Suppressor macrophage treated with lipopolysaccharide for 4 hours (primary cell): ENCODE measurements around the gene NKG7.
"Not testable (repeated sequence)": the region's sequence is repeated elsewhere in the genome, so short reads cannot be mapped to it uniquely, and the experiment has no call there.

ENCODE experiments used
- DNase-seq: peaks from one replicate; pipeline ENCODE4 v3.0.0-alpha.2; 2020

The NKG7 gene

DNA sequence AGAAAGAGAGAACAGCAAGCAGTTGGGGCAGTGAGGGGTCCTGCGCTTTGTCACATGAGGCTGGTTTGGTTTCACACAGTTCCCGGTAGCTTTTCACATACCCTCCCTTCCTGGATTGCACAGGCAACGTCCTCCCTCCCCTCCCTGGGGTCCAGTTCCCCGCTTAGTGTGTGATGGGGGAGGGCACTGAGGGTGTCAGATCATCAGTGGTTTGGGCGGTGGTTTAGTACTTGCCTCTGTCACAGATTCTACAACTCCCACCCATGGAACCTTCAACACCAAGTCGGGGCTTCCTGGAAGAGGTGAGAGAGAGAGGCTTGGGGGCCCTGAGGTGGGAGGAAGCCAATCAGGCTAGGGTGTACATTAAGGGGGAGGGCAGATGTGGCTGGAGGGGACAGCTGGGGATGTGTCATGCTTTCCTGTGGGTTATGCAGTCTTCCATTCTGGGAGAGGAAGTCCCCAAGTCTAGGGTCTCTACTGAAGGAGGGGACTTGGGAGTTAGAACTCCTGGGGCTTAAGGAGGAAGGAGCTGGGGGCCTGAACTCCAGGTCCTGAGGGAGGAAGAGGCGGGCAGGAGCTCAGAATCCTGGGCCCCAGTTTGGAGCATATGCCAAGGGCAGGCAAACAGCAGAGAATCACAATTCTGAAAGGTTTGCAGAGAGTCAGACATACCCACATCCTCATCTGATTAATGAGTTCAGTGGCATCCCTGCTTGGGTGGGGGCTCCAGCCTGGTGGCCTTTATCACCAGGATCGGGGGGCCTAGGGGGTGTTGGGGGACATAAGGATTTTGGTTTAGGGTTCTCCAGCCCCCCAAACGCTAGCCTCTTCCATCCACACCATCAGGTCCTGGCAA lies at the start of gene NKG7:
TSS of gene NKG7 (minus strand) at position 6 of the 856 bp plus-strand sequence. CDS start 119 bp downstream, outside the sequence.
- DNase-seq = peak; percentile 22

- DNase-seq = peak; percentile 96
Observed at GRCh38 chr19:51422053-51422448, 49.6 kb upstream of the NKG7 start.

DNA sequence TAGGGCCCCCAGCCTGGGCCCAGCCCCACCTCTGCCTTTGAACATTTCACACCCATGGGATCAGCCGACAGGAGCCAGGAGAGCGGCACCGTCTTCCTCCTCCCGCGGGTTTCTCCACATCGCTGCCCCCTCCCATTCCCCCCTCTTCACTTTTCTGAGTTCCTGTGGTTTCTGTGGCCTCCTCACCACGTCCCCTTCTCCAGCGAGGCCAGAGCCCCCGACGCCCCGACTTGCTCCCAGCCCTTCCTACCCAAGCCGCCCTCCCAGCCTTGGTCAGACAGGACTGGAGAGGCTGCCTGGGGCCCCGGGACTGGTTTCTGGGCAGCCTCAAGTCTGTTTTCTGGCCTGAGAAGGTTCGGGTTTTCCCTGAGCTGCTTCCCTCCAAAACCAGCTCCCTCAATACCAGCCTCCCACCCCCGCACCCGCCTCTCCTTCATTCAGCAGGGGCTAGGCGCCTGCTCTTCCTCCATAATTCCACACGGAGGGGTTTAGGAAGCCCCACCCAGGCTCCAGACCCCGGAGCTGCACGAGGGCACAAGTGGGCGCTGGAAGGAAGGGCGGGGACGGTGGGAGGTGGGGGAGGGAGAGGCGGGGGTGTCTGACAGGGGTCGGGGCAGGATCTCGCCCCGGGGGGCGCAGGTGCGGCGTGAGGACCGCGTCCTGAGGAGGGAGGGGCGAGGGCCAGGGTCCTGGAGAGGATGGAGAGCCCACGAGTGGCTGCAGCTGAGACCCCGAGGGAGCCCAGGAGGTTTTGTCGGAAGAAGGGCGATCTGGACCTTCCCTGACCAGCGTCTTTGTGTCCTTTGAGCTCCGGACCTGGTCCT lies 49.0 kb upstream of the NKG7 start:
- DNase-seq = no peak

- not testable (repeated sequence) for DNase-seq
Observed at GRCh38 chr19:51420511-51420910, 48.1 kb upstream of the NKG7 start.

DNA sequence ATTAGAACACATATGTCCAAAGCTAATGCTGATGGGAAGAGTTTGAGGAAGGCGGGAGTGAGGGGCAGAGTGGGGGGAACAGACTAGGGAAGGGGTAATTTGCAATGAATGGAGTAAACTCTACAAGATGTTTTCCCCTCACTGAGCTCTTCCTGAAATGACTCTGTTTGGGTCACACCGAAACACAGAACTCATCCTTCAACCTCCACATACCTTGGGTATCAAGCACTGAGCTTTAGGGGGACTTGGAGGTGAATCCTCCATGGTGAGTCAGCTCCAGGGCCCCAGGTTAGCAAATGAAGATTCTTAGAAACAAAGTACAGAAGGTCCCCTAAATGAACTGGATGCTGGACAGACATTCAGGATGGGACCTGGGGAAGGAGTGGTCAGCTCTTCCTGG lies 46.3 kb upstream of the NKG7 start:
- DNase-seq = no peak

- no peak for DNase-seq
Observed at GRCh38 chr19:51417810-51418157, 45.3 kb upstream of the NKG7 start.

- DNase-seq = peak; percentile 85
Observed at GRCh38 chr19:51417107-51417809, 44.8 kb upstream of the NKG7 start, which contains the start of gene SIGLEC10. TSS of gene SIGLEC10 (minus strand) at chr19:51417642. CDS start at chr19:51417581, 61 bp downstream.

- DNase-seq = not testable (repeated sequence)
Observed at GRCh38 chr19:51416422-51416821, 44.0 kb upstream of the NKG7 start.

DNA sequence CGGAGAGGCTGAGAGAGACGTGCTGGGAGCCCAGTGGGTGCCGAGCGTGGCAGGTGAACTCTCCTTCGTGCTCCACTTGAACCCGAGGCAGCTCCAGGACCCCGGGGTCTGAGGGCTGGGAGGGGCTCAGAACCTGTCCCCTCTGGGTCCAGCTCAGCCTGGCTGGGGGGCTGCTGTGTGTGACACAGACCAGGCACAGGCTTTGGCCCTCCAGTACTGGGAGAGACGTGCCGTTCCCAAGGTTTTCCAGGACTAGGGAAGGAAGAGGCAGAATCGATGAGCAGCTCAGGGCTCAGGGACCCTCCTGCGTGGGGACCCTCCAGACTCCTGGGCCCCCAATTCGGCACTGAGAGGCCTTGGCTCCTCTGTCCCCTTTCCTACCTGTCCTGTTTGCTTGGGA lies 42.7 kb upstream of the NKG7 start:
- DNase-seq = no peak

DNA sequence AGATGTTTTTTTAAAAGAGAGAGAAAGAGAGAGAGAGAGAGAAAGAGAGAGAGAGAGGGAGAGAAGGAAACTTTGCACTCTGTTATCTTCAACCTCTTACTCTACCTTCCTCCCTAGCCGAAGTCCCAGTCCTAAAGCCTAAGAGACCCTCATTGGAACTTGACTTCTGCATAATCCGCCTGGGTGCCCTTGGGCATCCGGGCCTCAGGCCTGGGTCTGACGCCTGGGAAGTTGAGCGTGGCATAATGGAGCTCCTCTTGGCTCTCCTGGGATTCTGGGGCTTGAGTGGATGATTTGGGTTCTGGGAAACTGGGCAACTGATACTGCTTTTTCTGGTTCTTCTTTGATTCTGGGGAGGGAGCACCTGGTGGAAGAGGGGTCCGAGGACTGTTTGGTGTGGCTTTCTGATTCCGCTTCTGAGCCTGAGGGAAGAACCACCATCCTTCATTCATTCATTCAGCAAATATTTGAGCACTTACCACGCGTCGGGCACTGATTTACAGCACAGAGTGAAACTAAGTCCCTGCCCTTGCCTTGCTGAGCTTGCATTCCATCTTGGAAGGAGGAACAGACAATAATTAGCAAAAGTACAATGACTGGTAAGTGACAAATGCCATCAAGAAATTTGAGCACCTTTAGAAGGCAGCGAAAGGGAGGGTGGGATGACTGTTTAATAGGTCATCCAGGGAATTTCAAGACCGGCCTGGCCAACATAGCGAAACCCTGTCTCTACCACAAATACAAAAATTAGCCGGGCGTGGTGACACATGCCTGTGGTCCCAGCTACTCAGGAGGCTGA lies 38.7 kb upstream of the NKG7 start:
- DNase-seq = no peak

DNA sequence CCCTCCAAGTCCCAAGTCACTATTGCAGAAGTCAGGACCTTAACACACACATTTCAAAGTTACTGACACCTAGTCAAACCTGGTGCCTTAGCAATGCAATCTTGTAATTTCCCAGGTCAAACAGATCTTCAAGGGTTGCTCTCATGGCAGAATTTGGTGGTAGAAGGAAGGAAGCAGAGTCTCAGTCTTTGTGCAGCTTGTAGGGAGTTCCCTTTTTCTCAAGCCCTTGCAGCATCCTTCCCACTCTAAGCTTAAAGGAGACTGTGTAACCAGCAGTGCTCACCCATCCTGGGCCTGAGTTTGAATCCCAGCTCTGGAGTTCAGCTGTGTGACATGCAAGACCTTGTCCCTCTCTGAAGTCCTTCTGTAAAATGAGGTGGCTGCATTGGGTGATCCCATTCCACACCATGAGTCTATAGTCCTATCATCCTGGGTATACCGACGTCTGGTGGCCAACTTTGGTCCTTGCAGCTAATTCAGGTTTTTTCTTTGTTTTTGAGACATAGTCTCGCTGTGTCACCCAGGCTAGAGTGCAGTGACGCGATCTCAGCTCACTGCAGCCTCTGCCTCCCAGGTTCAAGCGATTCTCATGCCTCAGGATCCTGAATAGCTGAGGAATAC lies 35.2 kb upstream of the NKG7 start:
- peak; percentile 90 for DNase-seq

DNA sequence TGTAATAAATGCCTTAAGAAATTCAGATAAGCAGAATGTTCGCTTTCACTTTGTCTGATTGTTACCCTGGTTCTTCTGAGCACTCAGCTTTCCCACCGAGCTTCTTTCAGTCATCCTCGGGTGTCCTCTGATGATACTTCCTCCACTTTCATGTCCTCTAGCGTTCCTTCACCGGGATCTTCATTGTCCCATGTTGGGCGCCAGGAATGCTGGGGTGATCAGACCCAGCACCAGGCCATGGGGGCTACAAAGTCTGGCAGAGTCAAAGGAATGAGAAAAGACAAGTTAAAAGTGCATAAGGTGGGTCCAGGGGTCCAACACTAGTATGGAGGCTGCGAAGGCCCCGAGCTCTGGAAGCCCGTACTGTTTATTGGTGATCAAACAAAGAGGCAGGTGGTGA lies 29.7 kb upstream of the NKG7 start:
- no peak for DNase-seq

GRCh38 chr19:51399936-51400335 lies 27.5 kb upstream of the NKG7 start:
- not testable (repeated sequence) for DNase-seq

DNA sequence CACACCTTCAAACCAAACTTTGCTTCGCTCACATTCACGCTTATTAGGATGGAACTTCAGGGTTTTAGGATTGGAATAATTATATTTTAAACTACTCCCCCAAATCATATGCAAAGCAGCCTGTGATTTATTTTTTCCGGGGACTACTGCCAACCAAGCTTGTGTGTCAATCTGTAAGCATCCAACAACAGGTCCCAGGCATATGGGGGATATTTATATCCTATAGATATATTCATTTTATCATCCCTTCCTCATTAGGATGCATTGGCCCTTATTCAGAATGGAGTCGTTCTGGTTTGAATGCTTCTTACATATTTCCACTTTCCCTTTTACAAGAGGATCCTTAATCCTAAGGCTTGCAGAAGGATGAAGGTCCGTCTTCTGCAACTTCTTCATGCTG lies 26.8 kb upstream of the NKG7 start:
- no peak for DNase-seq

DNA sequence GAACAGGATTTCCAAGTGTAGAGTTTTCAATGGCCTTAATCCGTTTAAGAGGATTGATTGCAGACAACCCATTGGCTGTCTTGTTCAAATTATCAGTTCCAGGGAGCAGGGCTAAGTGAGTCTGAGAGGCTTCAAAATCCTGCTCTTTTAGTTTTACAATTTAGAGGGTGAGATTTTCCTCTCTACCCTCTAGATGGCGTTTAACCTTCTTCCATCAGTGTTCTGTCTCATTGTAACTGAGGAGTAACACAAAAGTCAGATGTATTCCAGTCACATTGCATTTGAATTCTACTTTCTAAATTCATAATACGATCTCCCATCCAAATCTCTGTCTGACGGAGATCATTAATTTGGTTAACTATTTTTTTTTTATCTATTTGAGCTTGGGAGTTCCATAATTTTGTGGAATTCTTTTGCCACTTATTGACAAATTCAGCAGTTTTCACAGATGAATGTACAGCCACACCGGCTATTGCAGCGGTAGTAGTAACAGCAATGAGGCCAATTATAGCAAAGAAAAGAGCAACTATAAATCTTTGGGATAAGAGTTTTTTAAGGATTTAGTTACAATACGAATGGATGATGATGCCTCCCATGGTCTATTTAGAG lies 25.7 kb upstream of the NKG7 start:
- peak; percentile 63 for DNase-seq

- not testable (repeated sequence) for DNase-seq
Observed at GRCh38 chr19:51397453-51397852, 25.0 kb upstream of the NKG7 start.

DNA sequence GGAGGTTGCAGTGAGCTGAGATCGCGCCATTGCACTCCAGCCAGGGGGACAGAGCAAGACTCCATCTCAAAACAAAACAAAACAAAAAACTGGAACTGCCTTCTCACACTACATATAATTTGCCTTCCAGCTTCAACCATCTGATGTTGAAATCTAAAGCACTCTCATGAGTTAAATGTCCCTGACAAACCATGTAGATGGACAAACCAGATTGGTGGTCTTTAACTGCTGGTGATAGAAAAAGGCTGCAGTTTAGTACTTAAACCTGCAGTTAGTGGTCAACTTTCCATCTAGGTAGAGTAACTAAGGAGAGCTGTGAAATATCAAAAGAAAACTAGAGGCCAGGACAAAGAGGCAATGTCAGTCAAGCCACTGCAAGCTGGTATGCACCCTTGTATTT lies 23.7 kb upstream of the NKG7 start:
- no peak for DNase-seq

DNA sequence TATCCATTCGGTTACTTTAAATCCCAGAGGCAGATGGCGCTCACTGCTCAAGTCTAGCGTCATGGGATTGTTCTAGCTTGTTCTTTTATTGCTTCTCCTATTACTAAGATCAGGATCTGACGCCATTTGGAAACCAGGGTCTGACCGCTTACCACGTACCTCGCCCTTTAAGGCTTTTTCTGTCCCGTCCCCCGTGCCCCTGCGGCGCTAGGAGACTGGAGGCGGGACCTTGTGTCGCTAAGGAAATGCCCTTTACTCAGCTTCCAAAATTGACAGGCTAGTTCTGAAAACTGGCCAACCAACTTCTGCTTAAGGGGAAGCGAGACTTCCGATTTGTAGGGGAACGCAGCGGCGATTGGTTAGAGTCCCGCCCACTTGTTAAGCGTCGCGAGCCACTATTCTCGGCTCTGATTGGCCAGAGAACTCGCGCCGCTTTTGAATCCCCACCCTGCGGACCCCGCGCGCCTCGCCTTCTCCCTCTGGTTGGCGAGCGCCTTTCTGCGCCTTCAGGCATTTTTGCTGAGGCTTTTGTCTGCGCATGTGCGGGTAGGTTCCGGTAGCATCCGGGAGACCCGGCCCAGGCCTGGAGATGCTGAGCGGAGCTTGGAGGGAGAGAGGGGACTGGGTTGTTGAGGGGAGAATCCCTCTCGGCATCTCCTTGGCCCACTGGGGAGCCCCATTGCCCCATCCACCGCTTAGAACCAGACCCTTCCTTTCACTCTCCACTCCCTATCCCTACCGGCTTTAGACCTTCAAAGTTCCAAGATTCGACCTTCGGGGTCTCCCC lies 21.8 kb upstream of the NKG7 start:
- peak; percentile 99 for DNase-seq

- DNase-seq = peak; percentile 60
Observed at GRCh38 chr19:51392701-51393100, 20.2 kb upstream of the NKG7 start.

GRCh38 chr19:51391073-51391611 lies 18.7 kb upstream of the NKG7 start:
- DNase-seq = no peak
